H1 (cell line): ENCODE data around the gene DSCAM. TPM values are rescaled to one million over a fixed set of nuclear protein-coding genes. Genes with fewer than 3 reads are reported as not detected.

ENCODE experiments used
- CTCF ChIA-PET: fragments of 300-600 bp; sonication (Branson Sonifier 250); formaldehyde crosslinking; loops from one replicate; lab custom pipeline; 2021; ENCODE audit not compliant: partially characterized antibody; lab: Charles Lee
- POLR2A ChIA-PET: fragments of 300-600 bp; sonication (Branson Sonifier 250); formaldehyde crosslinking; loops from one replicate; lab custom pipeline; 2021; ENCODE audit warnings: inconsistent platforms; ENCODE audit not compliant: partially characterized antibody; lab: Charles Lee
- DNase-seq, 2 experiments: peaks; one replicate each; pipeline versions ENCODE4 v3.0.0 to v3.0.0-alpha.2; 2010 to 2022; ENCODE audit warnings: low spot score in 2 of 2, low read depth in 1 of 2, mixed read lengths in 1 of 2
- FAIRE-seq: peaks from 2 replicates; lab custom pipeline; 2011; peaks lifted over from hg19 to GRCh38; lab: Jason Lieb, UNC
- H2AFZ ChIP-seq: 2 replicates; pipeline ENCODE4 v1.8.1; 2012; ENCODE audit warnings: low read length, inconsistent platforms
- H2AK5ac ChIP-seq: 2 replicates; pipeline ENCODE4 v1.6.1; 2013; ENCODE audit warnings: low read depth, low read length
- H2BK120ac ChIP-seq: replicated peaks from 2 replicates; pipeline ENCODE3; 2013; ENCODE audit warnings: low read depth, low read length, inconsistent platforms
- H2BK12ac ChIP-seq: 2 replicates; pipeline ENCODE4 v1.6.1; 2013; ENCODE audit warnings: low read depth, low read length
- H2BK15ac ChIP-seq: 2 replicates; pipeline ENCODE4 v1.6.1; 2013; ENCODE audit warnings: low read length
- H2BK20ac ChIP-seq: 2 replicates; pipeline ENCODE4 v1.6.1; 2013; ENCODE audit warnings: low read length
- H2BK5ac ChIP-seq: 2 replicates; pipeline ENCODE4 v1.6.1; 2013; ENCODE audit warnings: low read depth, low read length
- H3K14ac ChIP-seq: 2 replicates; pipeline ENCODE4 v1.6.1; 2013; ENCODE audit warnings: inconsistent platforms; ENCODE audit not compliant: insufficient read length
- H3K18ac ChIP-seq: 2 replicates; pipeline ENCODE4 v1.6.1; 2013; ENCODE audit warnings: low read length; ENCODE audit errors: extremely low read depth
- H3K23ac ChIP-seq: 2 replicates; pipeline ENCODE4 v1.6.1; 2013; ENCODE audit warnings: inconsistent platforms; ENCODE audit not compliant: insufficient read length
- H3K23me2 ChIP-seq: 2 replicates; pipeline ENCODE4 v1.6.1; 2013; ENCODE audit warnings: low read depth, low read length
- H3K27ac ChIP-seq: 2 replicates; pipeline ENCODE4 v1.6.1; 2011; ENCODE audit warnings: low read depth, low read length, inconsistent platforms
- H3K27me3 ChIP-seq, 4 experiments: replicated peaks in 1 of 4; 1 replicate in 1 of 4; 2 replicates in 3 of 4; pipeline versions ENCODE4 v1.6.1 to v1.8.1; 2011 to 2013; ENCODE audit warnings: low read length in 3 of 4, mild to moderate bottlenecking in 3 of 4, inconsistent platforms in 2 of 4, mixed read lengths in 2 of 4, moderate library complexity in 1 of 4; ENCODE audit not compliant: control insufficient read depth in 3 of 4, insufficient read depth in 3 of 4; ENCODE audit errors: extremely low read depth in 1 of 4
- H3K36me3 ChIP-seq, 4 experiments: 2 replicates each; pipeline versions ENCODE4 v1.6.1 to v1.8.1; 2011 to 2013; ENCODE audit warnings: mild to moderate bottlenecking in 4 of 4, low read length in 3 of 4, moderate library complexity in 2 of 4, control low read depth in 1 of 4, inconsistent platforms in 1 of 4; ENCODE audit not compliant: insufficient read depth in 4 of 4, control insufficient read depth in 2 of 4
- H3K4ac ChIP-seq: replicated peaks from 2 replicates; pipeline ENCODE3; 2013; ENCODE audit warnings: low read length, low read depth, mixed read lengths, inconsistent platforms; ENCODE audit not compliant: insufficient read length
- H3K4me1 ChIP-seq, 4 experiments: replicated peaks in 1 of 4; 1 replicate in 1 of 4; 2 replicates in 3 of 4; pipeline versions ENCODE4 v1.6.1 to v1.8.1; 2011 to 2013; ENCODE audit warnings: low read length in 3 of 4, inconsistent platforms in 2 of 4, mixed read lengths in 1 of 4; ENCODE audit not compliant: insufficient read depth in 4 of 4, control insufficient read depth in 3 of 4
- H3K4me2 ChIP-seq, 2 experiments: 2 replicates each; pipeline versions ENCODE4 v1.6.1 to v1.8.1; 2011 to 2013; ENCODE audit warnings: low read depth in 2 of 2, low read length in 2 of 2, control low read depth in 1 of 2, inconsistent platforms in 1 of 2, mild to moderate bottlenecking in 1 of 2; ENCODE audit not compliant: insufficient read depth in 1 of 2
- H3K4me3 ChIP-seq, 4 experiments: fragments of 200-600, 300-600 bp in 1 of 4; sonication (generic), shearing (Covaris generic), sonication (Bioruptor Twin) in 1 of 4; 2 replicates each; pipeline versions ENCODE4 v1.5.1 to v1.8.1; 2011 to 2016; ENCODE audit warnings: low read length in 4 of 4, low read depth in 3 of 4, control low read depth in 2 of 4, inconsistent platforms in 2 of 4, mild to moderate bottlenecking in 2 of 4, mixed read lengths in 1 of 4, moderate library complexity in 1 of 4; ENCODE audit not compliant: insufficient read depth in 2 of 4; ENCODE audit errors: extremely low read depth in 1 of 4
- H3K56ac ChIP-seq: replicated peaks from 2 replicates; pipeline ENCODE3; 2013; ENCODE audit warnings: low read depth, mild to moderate bottlenecking, mixed read lengths, low read length, inconsistent platforms; ENCODE audit not compliant: insufficient read length
- H3K79me1 ChIP-seq: 2 replicates; pipeline ENCODE4 v1.6.1; 2013; ENCODE audit warnings: low read depth, low read length, control low read depth
- H3K79me2 ChIP-seq, 2 experiments: 2 replicates each; pipeline versions ENCODE4 v1.6.1 to v1.8.1; 2012 to 2013; ENCODE audit warnings: low read length in 2 of 2, mild to moderate bottlenecking in 2 of 2, inconsistent platforms in 1 of 2; ENCODE audit not compliant: insufficient read depth in 2 of 2, control insufficient read depth in 1 of 2
- H3K9ac ChIP-seq, 4 experiments: replicated peaks in 1 of 4; 1 replicate in 1 of 4; 2 replicates in 3 of 4; pipeline versions ENCODE4 v1.6.1 to v1.8.1; 2011 to 2013; ENCODE audit warnings: low read depth in 3 of 4, low read length in 3 of 4, control low read depth in 2 of 4, mild to moderate bottlenecking in 2 of 4, moderate library complexity in 2 of 4, inconsistent platforms in 1 of 4; ENCODE audit errors: extremely low read depth in 1 of 4
- H3K9me3 ChIP-seq, 2 experiments: 2 replicates each; pipeline versions ENCODE4 v1.6.1 to v1.8.1; 2012 to 2013; ENCODE audit warnings: mild to moderate bottlenecking in 2 of 2, moderate library complexity in 2 of 2, control low read depth in 1 of 2, inconsistent platforms in 1 of 2, low read depth in 1 of 2, low read length in 1 of 2, mixed read lengths in 1 of 2; ENCODE audit not compliant: insufficient read depth in 2 of 2
- H4K20me1 ChIP-seq, 2 experiments: replicated peaks in 1 of 2; 2 replicates each; pipeline versions ENCODE3 to v1.8.1; 2011 to 2013; ENCODE audit warnings: inconsistent platforms in 2 of 2, low read length in 2 of 2, mild to moderate bottlenecking in 1 of 2; ENCODE audit not compliant: insufficient read depth in 2 of 2, control insufficient read depth in 1 of 2
- H4K5ac ChIP-seq: 2 replicates; pipeline ENCODE4 v1.6.1; 2013; ENCODE audit warnings: low read length, low read depth, mixed read lengths, inconsistent platforms; ENCODE audit not compliant: insufficient read length
- H4K8ac ChIP-seq: 2 replicates; pipeline ENCODE4 v1.8.0; 2013; ENCODE audit warnings: mild to moderate bottlenecking, moderate library complexity, low read length, inconsistent platforms; ENCODE audit not compliant: insufficient read depth; ENCODE audit errors: extremely low read depth
- H4K91ac ChIP-seq: replicated peaks from 2 replicates; pipeline ENCODE3; 2013; ENCODE audit warnings: low read length, mixed read lengths, inconsistent platforms; ENCODE audit not compliant: insufficient read length
- CBX5 ChIP-seq: fragments of 300-800, 300-1000 bp; sonication (generic); IDR thresholded peaks from 2 replicates; pipeline ENCODE4 v1.7.1; 2016; ENCODE audit warnings: antibody characterized with exemption, low read length, low read depth
- RBBP5 ChIP-seq: IDR thresholded peaks from 2 replicates; pipeline ENCODE4 v1.7.1; 2012; ENCODE audit warnings: low read depth, mild to moderate bottlenecking, inconsistent platforms, low read length, moderate library complexity, borderline replicate concordance
- SIRT6 ChIP-seq: IDR thresholded peaks from one replicate; pipeline ENCODE4 v1.7.1; 2012; ENCODE audit warnings: low read length, inconsistent platforms
- YY1 ChIP-seq: IDR thresholded peaks from 2 replicates; pipeline ENCODE4 v1.6.1; 2011; ENCODE audit warnings: low read depth, mild to moderate bottlenecking, low read length
- WGBS, 2 experiments: shearing (Covaris generic) in 1 of 2; methylation state at CpG; one replicate each; pipeline versions ENCODE4 v1.1.6 to v1.1.7; 2013 to 2015; ENCODE audit warnings: low lambda C conversion rate in 2 of 2, mixed read lengths in 2 of 2, inconsistent platforms in 1 of 2, low coverage in 1 of 2, missing lambda C conversion rate in 1 of 2; ENCODE audit not compliant: insufficient replicate concordance in 2 of 2, insufficient coverage in 1 of 2, insufficient read length in 1 of 2; ENCODE audit errors: extremely low coverage in 1 of 2, missing lambda C conversion rate in 1 of 2; 5-methylcytosine and 5-hydroxymethylcytosine counted together
- polyA plus RNA-seq, 7 experiments: library from polyadenylated mRNA; depleted of rRNA in 3 of 7; stranded (reverse) in 5 of 7; unstranded in 2 of 7; fragments of >200 nt in 5 of 7; fragments of 200-250 nt in 2 of 7; gene quantifications; 1 replicate in 5 of 7; 2 replicates in 1 of 7; 4 replicates in 1 of 7; pipeline versions ENCODE4 v1.2.1 to v1.2.3, GENCODE V29; 2011 to 2013; ENCODE audit warnings: missing spikeins in 2 of 7, mixed read lengths in 2 of 7
- total RNA-seq: library from RNA; stranded (reverse); fragmentation: NEBNext Ultra II Directional; extraction: Animal tissue kit (Norgen Biotek cat#: 25700); gene quantifications from 2 replicates; pipeline ENCODE4 v1.2.1, GENCODE V29; 2021

DSCAM gene
- total and polyA plus RNA-seq, 2 of the 8 experiments (the other 6 are each of a cell fraction or from before 2014, with no cell fraction given) = 0.02 to 0.15 TPM

GRCh38 chr21:40047211-40047610 is 799.7 kb downstream of the DSCAM start:
- no peak overlapping the region for H3K4me2 ChIP-seq
- H3K9me3 ChIP-seq = no peaks in the 10 kb centered on the region
- no peaks in the 10 kb centered on the region for H3K79me1 ChIP-seq
- no peak overlapping the region for H3K23ac ChIP-seq
- no peak overlapping the region for H3K18ac ChIP-seq
- DNase-seq (no peak), FAIRE-seq (no peak)
- H4K91ac ChIP-seq = no peak overlapping the region
- H3K14ac ChIP-seq = no peak overlapping the region
- H2BK5ac ChIP-seq = no peak overlapping the region
- H2BK15ac ChIP-seq = no peak overlapping the region
- H4K5ac ChIP-seq = no peak overlapping the region
- no peaks in the 10 kb centered on the region for H3K23me2 ChIP-seq
- no peak overlapping the region for H3K9ac ChIP-seq
- H2AFZ ChIP-seq = no peak overlapping the region
- no peak overlapping the region for H2BK12ac ChIP-seq
- H2BK20ac ChIP-seq = no peak overlapping the region
- no peaks in the 10 kb centered on the region for H4K20me1 ChIP-seq
- 93% methylated on average over 2 of the region's 2 CpGs; no CpG with 5 or more reads in 1 of the 2 experiments for WGBS, 2 experiments
- H4K8ac ChIP-seq = no peak overlapping the region
- H2BK120ac ChIP-seq = no peak overlapping the region
- ChIA-PET POLR2A (no interaction called here), CTCF (interaction anchor here (1.0 to 1.5 kb wide), 5 partner anchors 12 to 339 kb away, joined by 3 to 4 read pairs (median 4); partner anchors contain the start of gene PCP4)
- H3K4me3 ChIP-seq = no peak overlapping the region
- peaks cover 0 to 3% (median 1%) of the 10 kb centered on the region in 4 experiments; a peak in 5 of 7 replicates for H3K4me1 ChIP-seq
- no peak overlapping the region for H3K56ac ChIP-seq
- no peak overlapping the region for H3K4ac ChIP-seq
- no peaks in the 10 kb centered on the region for H3K36me3 ChIP-seq
- H3K27ac ChIP-seq = no peak overlapping the region
- no peaks in the 10 kb centered on the region for H3K79me2 ChIP-seq
- no peaks in the 10 kb centered on the region for H3K27me3 ChIP-seq
- no peak overlapping the region for H2AK5ac ChIP-seq
- TF ChIP-seq YY1 (no peak), CBX5 (no peak), SIRT6 (no peak), RBBP5 (no peak)
